HL-60/S4 treated with retinoic acid at 250 ng/mL for 4 days and 3 days (cell line): ENCODE measurements around the gene PAX2.

Experiments used
- in situ Hi-C: fragments of 300-500 bp; cut with MboI; formaldehyde crosslinking; loops from 2 replicates; pipeline ENCODE4 v1.7.0; 2022; ENCODE audit warnings: low sequenced_read_pairs

The PAX2 gene

GRCh38 chr10:100810091-100810834 lies 64.9 kb downstream of the PAX2 start:
- in situ Hi-C loops = no loop called here

GRCh38 chr10:100810835-100811116 lies 65.4 kb downstream of the PAX2 start:
- in situ Hi-C loops = no loop called here

- in situ Hi-C loops = no loop called here
Observed at GRCh38 chr10:100811261-100811660, 65.9 kb downstream of the PAX2 start.

GRCh38 chr10:100811752-100812750 lies 66.7 kb downstream of the PAX2 start:
- in situ Hi-C loops = no loop called here

GRCh38 chr10:100812978-100813377 lies 67.6 kb downstream of the PAX2 start:
- in situ Hi-C loops = no loop called here

- in situ Hi-C loops = no loop called here
Observed at GRCh38 chr10:100814751-100815474, 69.5 kb downstream of the PAX2 start.

- in situ Hi-C loops = no loop called here
Observed at GRCh38 chr10:100816671-100817070, 71.3 kb downstream of the PAX2 start.

GRCh38 chr10:100817268-100817839 lies 72.0 kb downstream of the PAX2 start:
- in situ Hi-C loops = no loop called here

- in situ Hi-C loops = no loop called here
Observed at GRCh38 chr10:100819424-100819823, 74.0 kb downstream of the PAX2 start.

- in situ Hi-C loops = no loop called here
Observed at GRCh38 chr10:100823194-100823593, 77.8 kb downstream of the PAX2 start.

- in situ Hi-C loops = no loop called here
Observed at GRCh38 chr10:100824886-100825285, 79.5 kb downstream of the PAX2 start.

GRCh38 chr10:100825325-100825875 lies 80.0 kb downstream of the PAX2 start:
- in situ Hi-C loops = no loop called here

- in situ Hi-C loops = no loop called here
Observed at GRCh38 chr10:100826031-100826651, 80.8 kb downstream of the PAX2 start.

GRCh38 chr10:100826661-100826982 lies 81.2 kb downstream of the PAX2 start:
- in situ Hi-C loops = no loop called here

GRCh38 chr10:100826983-100827818 lies 81.8 kb downstream of the PAX2 start:
- in situ Hi-C loops = no loop called here

GRCh38 chr10:100827819-100828737 lies 82.7 kb downstream of the PAX2 start:
- in situ Hi-C loops = no loop called here

GRCh38 chr10:100828738-100829096 lies 83.3 kb downstream of the PAX2 start:
- in situ Hi-C loops = no loop called here

- in situ Hi-C loops = no loop called here
Observed at GRCh38 chr10:100829097-100829870, 83.9 kb downstream of the PAX2 start.
